ENCODE results near the gene CACNB4. TPM values are rescaled to one million over a fixed set of nuclear protein-coding genes. Genes with fewer than 3 reads are reported as not detected.

CACNB4 gene
- polyA plus RNA-seq, 3 donors from 2014 or later, result 0.11 TPM; not detected in 2

GRCh38 chr2:151971301-151972051, 127.4 kb downstream of the CACNB4 start:
- Mint-ChIP-seq H3K36me3 (no peaks in the 10 kb centered on the region), H3K9me3 (no peaks in the 10 kb centered on the region), H3K27me3 (ENCODE audit: low read depth in 3 of 3) (peaks cover 0 to 6% (median 6%) of the 10 kb centered on the region in 3 donors), H3K4me1 (no peaks in the 10 kb centered on the region), H3K4me3 (no peak overlapping the region), H3K27ac (no peak overlapping the region)
- DNase-seq, result no peak

DNA sequence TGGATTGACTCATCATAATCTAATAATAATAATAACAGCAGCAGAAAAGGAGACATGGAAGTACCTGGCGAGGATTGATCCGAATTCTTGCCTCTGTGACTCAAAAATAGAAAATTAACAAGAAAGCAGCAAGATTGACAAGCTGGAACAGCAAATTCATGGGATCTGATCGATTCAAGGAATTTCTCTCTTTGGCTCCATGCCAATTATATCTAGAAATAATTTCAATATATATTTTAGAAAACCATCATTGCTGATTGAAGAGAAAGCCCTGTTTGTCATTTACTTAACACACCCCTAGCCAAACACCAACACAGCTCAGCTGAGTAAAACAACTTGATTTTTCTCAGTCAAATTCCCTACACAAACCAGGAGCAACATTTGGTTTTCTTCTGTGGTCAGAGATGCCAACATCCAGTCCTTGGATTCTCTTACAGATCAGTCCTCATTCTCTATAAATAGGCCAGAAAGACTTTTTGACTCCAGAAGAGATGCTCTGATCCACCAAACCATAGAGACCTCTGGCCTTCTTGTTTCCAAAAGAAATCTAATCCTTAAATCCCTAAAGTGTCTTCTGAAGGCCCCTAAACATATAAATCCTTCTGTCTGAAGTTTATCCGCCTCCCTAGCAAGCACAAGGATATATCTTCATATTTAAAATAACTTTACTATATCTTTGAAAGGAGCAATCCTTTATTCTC, 129.9 kb downstream of the CACNB4 start:
- DNase-seq, result no peak
- H3K27me3 Mint-ChIP-seq (ENCODE audit: low read depth in 3 of 3), result peaks cover 0 to 4% (median 1%) of the 10 kb centered on the region in 3 donors
- H3K36me3 Mint-ChIP-seq, result no peaks in the 10 kb centered on the region
- no peak overlapping the region for H3K4me3 Mint-ChIP-seq
- no peaks in the 10 kb centered on the region for H3K4me1 Mint-ChIP-seq
- no peak overlapping the region for H3K27ac Mint-ChIP-seq
- no peaks in the 10 kb centered on the region for H3K9me3 Mint-ChIP-seq

GRCh38 chr2:151967829-151968722, 130.8 kb downstream of the CACNB4 start:
- H3K27ac Mint-ChIP-seq, result no peak overlapping the region
- H3K9me3 Mint-ChIP-seq, result no peaks in the 10 kb centered on the region
- H3K4me1 Mint-ChIP-seq, result no peaks in the 10 kb centered on the region
- peaks cover 0 to 4% (median 1%) of the 10 kb centered on the region in 3 donors for H3K27me3 Mint-ChIP-seq (ENCODE audit: low read depth in 3 of 3)
- no peaks in the 10 kb centered on the region for H3K36me3 Mint-ChIP-seq
- H3K4me3 Mint-ChIP-seq, result no peak overlapping the region
- no peak for DNase-seq

DNA sequence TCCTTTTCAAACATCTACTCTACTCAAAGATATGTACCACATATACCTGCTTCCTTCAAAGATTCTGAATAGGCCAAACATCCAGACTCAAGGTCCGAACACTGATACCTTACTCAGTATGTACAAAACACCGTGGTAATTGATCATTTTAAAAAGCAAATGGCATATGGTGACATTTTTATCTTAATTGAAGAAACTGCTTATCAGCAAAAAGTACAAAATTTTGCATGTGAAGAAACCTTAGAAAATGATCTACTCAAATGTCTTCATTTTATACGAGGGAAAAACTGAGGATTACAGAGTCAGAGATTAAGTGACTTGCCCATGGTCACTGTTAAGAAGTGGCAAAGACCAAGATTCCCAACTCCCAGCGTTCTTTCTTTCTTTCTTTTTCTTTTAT, 133.0 kb downstream of the CACNB4 start:
- H3K4me1 Mint-ChIP-seq, result no peaks in the 10 kb centered on the region
- no peak for DNase-seq
- H3K27me3 Mint-ChIP-seq (ENCODE audit: low read depth in 3 of 3), result peaks cover 1 to 4% (median 2%) of the 10 kb centered on the region in 3 donors
- H3K4me3 Mint-ChIP-seq, result no peak overlapping the region
- no peak overlapping the region for H3K27ac Mint-ChIP-seq
- no peaks in the 10 kb centered on the region for H3K36me3 Mint-ChIP-seq
- H3K9me3 Mint-ChIP-seq, result no peaks in the 10 kb centered on the region

DNA sequence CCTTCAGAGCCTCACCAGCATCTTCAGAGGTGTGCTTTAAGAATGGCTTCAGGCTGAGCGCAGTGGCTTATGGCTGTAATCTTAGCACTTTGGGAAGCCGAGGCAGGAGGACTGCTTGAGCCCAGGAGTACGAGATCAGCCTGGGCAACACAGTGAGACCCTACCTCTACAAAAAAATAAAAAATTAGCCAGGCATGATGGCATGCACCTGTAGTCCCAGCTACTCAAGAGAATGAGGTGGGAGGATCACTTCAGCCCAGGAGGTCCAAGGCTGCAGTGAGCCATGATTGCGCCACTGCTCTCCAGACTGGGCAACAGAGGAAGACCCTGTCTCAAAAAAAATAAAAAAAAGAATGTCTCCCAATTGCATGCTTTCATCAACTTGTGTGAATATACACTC, 137.3 kb downstream of the CACNB4 start:
- Mint-ChIP-seq H3K27me3 (ENCODE audit: low read depth in 3 of 3) (peaks cover 0 to 2% (median 2%) of the 10 kb centered on the region in 3 donors), H3K27ac (no peak overlapping the region), H3K4me1 (no peaks in the 10 kb centered on the region), H3K9me3 (no peaks in the 10 kb centered on the region), H3K4me3 (no peak overlapping the region), H3K36me3 (no peaks in the 10 kb centered on the region)
- DNase-seq, result no peak

DNA sequence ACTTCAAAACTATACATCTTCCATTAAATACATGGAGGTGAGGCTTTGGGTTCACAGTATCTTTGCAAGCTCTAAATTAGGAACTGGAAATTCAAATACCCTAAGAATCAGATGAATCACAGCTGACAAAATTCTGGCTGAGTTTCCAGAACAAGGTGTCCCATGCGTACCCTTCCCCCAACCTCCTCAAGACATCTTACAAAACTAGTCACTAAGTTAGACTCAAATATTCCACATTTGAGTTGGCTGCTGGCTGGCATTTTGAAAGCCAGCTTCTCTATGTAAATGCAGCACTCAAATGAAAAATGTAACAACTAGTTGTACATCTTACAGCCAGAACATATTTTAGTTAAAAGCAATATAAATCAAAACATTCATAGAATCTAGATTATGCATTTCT, 139.6 kb downstream of the CACNB4 start:
- no peaks in the 10 kb centered on the region for H3K9me3 Mint-ChIP-seq

DNA sequence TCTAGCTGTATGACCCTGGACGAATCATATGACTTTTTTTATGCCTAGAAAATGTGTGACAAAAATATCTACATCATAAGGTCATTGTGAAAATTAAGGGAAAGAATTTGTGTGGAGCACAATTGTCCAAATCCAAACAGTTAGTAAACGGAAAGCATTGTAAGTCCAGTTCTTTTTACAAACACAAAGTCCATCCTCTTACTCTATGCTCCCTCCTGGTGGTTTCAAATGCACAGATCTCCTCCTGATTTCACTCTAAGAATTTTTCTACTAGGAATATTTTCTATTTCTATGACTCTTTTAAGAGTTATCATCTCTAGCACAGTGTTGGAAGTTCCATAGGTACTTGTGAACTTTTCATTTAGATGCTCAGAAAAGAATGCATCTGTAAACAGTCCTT, 145.4 kb downstream of the CACNB4 start:
- Mint-ChIP-seq H3K4me1 (no peaks in the 10 kb centered on the region), H3K36me3 (no peaks in the 10 kb centered on the region), H3K4me3 (no peak overlapping the region), H3K27ac (no peak overlapping the region), H3K27me3 (ENCODE audit: low read depth in 3 of 3) (peaks cover 2 to 10% (median 3%) of the 10 kb centered on the region in 3 donors), H3K9me3 (no peaks in the 10 kb centered on the region)
- DNase-seq, result no peak

More for the DNA sequence above, 139.6 kb downstream of the CACNB4 start:
- Mint-ChIP-seq H3K27me3 (ENCODE audit: low read depth in 3 of 3) (peaks cover 0 to 2% (median 2%) of the 10 kb centered on the region in 3 donors), H3K4me3 (no peak overlapping the region), H3K4me1 (no peaks in the 10 kb centered on the region), H3K36me3 (no peaks in the 10 kb centered on the region), H3K27ac (no peak overlapping the region)
- DNase-seq, result no peak

DNA sequence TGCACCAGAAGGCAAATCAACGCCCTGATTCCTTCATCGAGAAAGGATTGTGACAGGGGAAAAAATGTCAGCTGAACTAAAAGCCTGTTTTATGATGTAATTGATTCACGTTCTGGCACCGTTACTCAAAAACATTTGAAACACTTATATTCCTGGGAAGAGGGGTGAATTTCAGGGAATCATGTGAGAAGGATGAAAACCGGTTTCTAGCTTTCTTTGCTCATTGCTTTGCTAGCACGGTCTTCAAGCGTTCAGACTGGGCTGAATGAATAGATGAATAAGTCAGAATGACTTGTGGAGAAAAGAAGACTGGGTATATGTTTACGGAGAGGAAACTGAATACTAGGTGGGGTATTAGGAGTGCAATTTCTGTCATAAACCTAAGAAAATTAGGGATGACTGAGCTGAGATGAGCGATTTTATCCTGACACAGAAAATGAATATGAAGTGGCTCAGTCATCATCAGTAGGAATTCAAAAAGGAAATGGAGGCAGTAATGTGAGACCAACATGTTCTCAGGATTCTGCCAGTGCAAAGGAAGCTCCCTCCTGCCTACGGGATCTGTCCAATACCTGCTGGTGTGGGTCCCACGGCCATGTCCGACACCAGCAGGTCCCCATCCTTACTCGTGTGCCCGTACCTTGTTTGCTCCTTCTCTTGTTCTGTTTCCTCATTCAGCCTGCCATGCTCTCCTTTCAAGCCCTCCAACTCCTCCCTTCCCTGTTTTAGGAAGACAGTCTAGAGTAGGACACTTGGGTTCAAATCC, 146.0 kb downstream of the CACNB4 start:
- Mint-ChIP-seq H3K4me1 (peaks cover 0 to under 1% of the 10 kb centered on the region in 2 donors), H3K36me3 (no peaks in the 10 kb centered on the region), H3K9me3 (no peaks in the 10 kb centered on the region), H3K27me3 (ENCODE audit: low read depth in 3 of 3) (peaks cover 2 to 10% (median 3%) of the 10 kb centered on the region in 3 donors), H3K27ac (no peak overlapping the region), H3K4me3 (no peak overlapping the region)
- no peak for DNase-seq

DNA sequence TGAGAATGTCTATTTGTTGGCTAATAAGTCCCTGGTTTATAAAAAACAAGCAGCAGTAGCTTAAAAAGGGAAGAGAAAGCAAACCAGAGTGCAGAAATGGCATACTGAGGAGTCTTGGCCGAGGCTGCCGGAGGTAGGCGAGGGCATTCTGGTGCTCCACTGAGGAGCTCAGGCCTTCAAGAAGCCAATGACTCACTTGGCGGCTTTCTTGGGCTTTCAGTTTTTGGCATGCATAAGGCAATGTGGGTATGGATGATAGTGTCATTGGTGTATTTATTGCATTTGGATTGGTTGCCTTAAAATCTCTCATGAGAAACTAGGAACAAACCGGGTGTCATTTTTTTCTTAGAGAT, 151.1 kb downstream of the CACNB4 start:
- Mint-ChIP-seq H3K27me3 (ENCODE audit: low read depth in 3 of 3) (peaks cover 3 to 10% (median 7%) of the 10 kb centered on the region in 3 donors), H3K4me1 (peaks cover 9 to 17% of the 10 kb centered on the region in 2 donors), H3K4me3 (peak overlapping the region in 3 of 5 donors; percentile 33 to 59 (median 46)), H3K27ac (no peak overlapping the region), H3K36me3 (peaks cover 2 to 8% (median 4%) of the 10 kb centered on the region in 3 donors), H3K9me3 (peaks cover 0 to 8% (median 4%) of the 10 kb centered on the region in 6 donors)
- DNase-seq, result no peak

- peaks cover 0 to 11% (median 6%) of the 10 kb centered on the region in 6 donors for H3K9me3 Mint-ChIP-seq
- H3K4me1 Mint-ChIP-seq, result peaks cover 9 to 17% of the 10 kb centered on the region in 2 donors
- H3K4me3 Mint-ChIP-seq, result peak overlapping the region in 3 of 5 donors; percentile 33 to 59 (median 46)
- peak; percentile 7 to 26 (median 21) for DNase-seq
- peaks cover 3 to 8% (median 7%) of the 10 kb centered on the region in 3 donors for H3K27me3 Mint-ChIP-seq (ENCODE audit: low read depth in 3 of 3)
- no peak overlapping the region for H3K27ac Mint-ChIP-seq
- H3K36me3 Mint-ChIP-seq, result peaks cover 4 to 10% (median 6%) of the 10 kb centered on the region in 3 donors
These were observed 151.7 kb downstream of the CACNB4 start for GRCh38 chr2:151946899-151947812.

- Mint-ChIP-seq H3K4me1 (peaks cover 9 to 17% of the 10 kb centered on the region in 2 donors), H3K4me3 (no peak overlapping the region), H3K36me3 (peaks cover 6 to 15% (median 7%) of the 10 kb centered on the region in 3 donors), H3K27ac (no peak overlapping the region), H3K9me3 (peaks cover 0 to 11% (median 6%) of the 10 kb centered on the region in 6 donors), H3K27me3 (ENCODE audit: low read depth in 3 of 3) (peaks cover 3 to 8% (median 7%) of the 10 kb centered on the region in 3 donors)
- no peak for DNase-seq
These were observed 152.5 kb downstream of the CACNB4 start for GRCh38 chr2:151946250-151946884.

DNA sequence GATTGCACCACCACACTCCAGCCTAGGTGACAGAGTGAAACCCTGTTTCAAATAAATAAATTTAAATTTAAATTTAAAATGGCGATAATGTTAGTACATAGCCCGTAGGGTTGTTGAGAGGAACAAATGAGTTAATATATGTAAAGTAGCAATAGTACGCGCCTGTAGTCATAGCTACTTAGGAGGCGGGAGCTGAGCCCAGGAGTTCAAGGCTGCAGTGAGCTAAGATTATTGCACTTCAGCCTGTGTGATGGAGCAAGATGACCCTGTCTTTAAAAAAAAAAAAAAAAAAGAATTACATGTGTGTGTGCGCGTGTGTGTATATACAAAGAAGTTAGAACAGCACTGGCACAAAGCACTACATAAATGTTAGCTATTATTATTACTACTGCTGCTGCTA, 153.2 kb downstream of the CACNB4 start:
- DNase-seq, result no peak
- Mint-ChIP-seq H3K27ac (no peak overlapping the region), H3K4me3 (no peak overlapping the region), H3K4me1 (peaks cover 9 to 17% of the 10 kb centered on the region in 2 donors), H3K36me3 (peaks cover 6 to 15% (median 7%) of the 10 kb centered on the region in 3 donors), H3K9me3 (peaks cover 0 to 11% (median 6%) of the 10 kb centered on the region in 6 donors), H3K27me3 (ENCODE audit: low read depth in 3 of 3) (peaks cover 3 to 7% (median 5%) of the 10 kb centered on the region in 3 donors)

Data from immature natural killer cell (primary cell).